Vagina (tissue), 2 donors: ENCODE measurements around the gene ZDHHC13.

Source experiments
- POLR2A ChIP-seq, 2 donors: fragments of 450-650 bp; IDR thresholded peaks; one replicate each; pipeline ENCODE4 v1.6.1; 2017; ENCODE audit warnings: antibody characterized with exemption in 2 of 2, mild to moderate bottlenecking in 2 of 2, moderate library complexity in 2 of 2
- POLR2AphosphoS5 ChIP-seq, 2 donors: sonication (generic); formaldehyde crosslinking; IDR thresholded peaks; one replicate each; pipeline ENCODE4 v1.9.0; 2017; ENCODE audit warnings: antibody characterized with exemption in 2 of 2, mild to moderate bottlenecking in 2 of 2, low read depth in 1 of 2; ENCODE audit not compliant: insufficient read depth in 1 of 2
- TF ChIP-seq, protein P1 (sequence below), 3 experiments: fragments of 450-650 bp in 2 of 3; fragments of 200-600 bp in 1 of 3; sonication (generic) in 1 of 3; IDR thresholded peaks; one replicate each; pipeline ENCODE4 v1.5.1; 2017 to 2019; ENCODE audit warnings: antibody characterized with exemption in 3 of 3, mild to moderate bottlenecking in 2 of 3, moderate library complexity in 2 of 3

DNA sequence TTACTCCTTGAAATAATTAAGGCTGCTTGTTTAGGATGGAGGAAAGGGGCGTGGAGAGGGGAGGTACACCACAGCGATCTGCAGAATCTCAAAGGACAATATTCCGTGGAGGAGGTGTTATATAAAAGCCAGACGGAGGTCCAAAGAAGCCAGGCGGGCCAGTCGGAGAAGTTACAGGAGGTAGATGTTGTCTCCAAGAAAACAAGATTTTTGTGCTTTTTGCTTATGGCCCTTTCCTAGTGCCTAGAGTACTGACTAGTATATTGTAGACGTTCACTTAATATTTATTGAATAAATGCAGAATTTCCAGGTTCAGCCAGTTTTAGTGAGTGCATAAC, 761 bp downstream of the ZDHHC13 start:
- TF ChIP-seq, protein P1, sequence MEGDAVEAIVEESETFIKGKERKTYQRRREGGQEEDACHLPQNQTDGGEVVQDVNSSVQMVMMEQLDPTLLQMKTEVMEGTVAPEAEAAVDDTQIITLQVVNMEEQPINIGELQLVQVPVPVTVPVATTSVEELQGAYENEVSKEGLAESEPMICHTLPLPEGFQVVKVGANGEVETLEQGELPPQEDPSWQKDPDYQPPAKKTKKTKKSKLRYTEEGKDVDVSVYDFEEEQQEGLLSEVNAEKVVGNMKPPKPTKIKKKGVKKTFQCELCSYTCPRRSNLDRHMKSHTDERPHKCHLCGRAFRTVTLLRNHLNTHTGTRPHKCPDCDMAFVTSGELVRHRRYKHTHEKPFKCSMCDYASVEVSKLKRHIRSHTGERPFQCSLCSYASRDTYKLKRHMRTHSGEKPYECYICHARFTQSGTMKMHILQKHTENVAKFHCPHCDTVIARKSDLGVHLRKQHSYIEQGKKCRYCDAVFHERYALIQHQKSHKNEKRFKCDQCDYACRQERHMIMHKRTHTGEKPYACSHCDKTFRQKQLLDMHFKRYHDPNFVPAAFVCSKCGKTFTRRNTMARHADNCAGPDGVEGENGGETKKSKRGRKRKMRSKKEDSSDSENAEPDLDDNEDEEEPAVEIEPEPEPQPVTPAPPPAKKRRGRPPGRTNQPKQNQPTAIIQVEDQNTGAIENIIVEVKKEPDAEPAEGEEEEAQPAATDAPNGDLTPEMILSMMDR (IDR thresholded peaks at IDR 0.05), result no peak
- TF ChIP-seq POLR2AphosphoS5 (IDR thresholded peaks at IDR 0.05; ENCODE audit: insufficient read depth in 1 of 2, low read depth in 1 of 2) (no peak), POLR2A (IDR thresholded peaks at IDR 0.05) (no peak)
